Large intestine (tissue), 3 donors: Measurements from ENCODE around the gene ATG4A. TPM values are rescaled to one million over a fixed set of nuclear protein-coding genes. Genes with fewer than 3 reads are reported as not detected.

Source experiments
- DNase-seq, 2 donors: peaks; one replicate each; pipeline versions ENCODE4 v3.0.0 to v3.0.0-alpha.2; 2013
- H3K27ac ChIP-seq: one replicate; pipeline ENCODE4 v1.5.1; 2013; ENCODE audit warnings: low read length
- H3K27me3 ChIP-seq: 2 replicates; pipeline ENCODE4 v1.6.1; 2013; ENCODE audit warnings: low read length; ENCODE audit not compliant: control insufficient read depth, insufficient read depth
- H3K36me3 ChIP-seq: 2 replicates; pipeline ENCODE4 v1.6.1; 2013; ENCODE audit warnings: low read length; ENCODE audit not compliant: control insufficient read depth, insufficient read depth
- H3K4me1 ChIP-seq: one replicate; pipeline ENCODE4 v1.6.1; 2013; ENCODE audit warnings: low read length; ENCODE audit not compliant: control insufficient read depth, insufficient read depth
- H3K4me3 ChIP-seq: one replicate; pipeline ENCODE4 v1.5.1; 2013; ENCODE audit warnings: low read length
- H3K9me3 ChIP-seq: one replicate; pipeline ENCODE4 v1.6.1; 2013; ENCODE audit warnings: mild to moderate bottlenecking, low read depth, low read length, moderate library complexity; ENCODE audit not compliant: control insufficient read depth
- WGBS: methylation state at CpG from one replicate; pipeline ENCODE4 v1.1.5; 2013; ENCODE audit warnings: low lambda C conversion rate; ENCODE audit not compliant: insufficient coverage; 5-methylcytosine and 5-hydroxymethylcytosine counted together
- polyA plus RNA-seq: library from polyadenylated mRNA; unstranded; fragments of 120-200 nt; gene quantifications from one replicate; pipeline ENCODE4 v1.2.1, GENCODE V29; 2013

ATG4A gene
- polyA plus RNA-seq, 1 donor, result 20.6 TPM

DNA sequence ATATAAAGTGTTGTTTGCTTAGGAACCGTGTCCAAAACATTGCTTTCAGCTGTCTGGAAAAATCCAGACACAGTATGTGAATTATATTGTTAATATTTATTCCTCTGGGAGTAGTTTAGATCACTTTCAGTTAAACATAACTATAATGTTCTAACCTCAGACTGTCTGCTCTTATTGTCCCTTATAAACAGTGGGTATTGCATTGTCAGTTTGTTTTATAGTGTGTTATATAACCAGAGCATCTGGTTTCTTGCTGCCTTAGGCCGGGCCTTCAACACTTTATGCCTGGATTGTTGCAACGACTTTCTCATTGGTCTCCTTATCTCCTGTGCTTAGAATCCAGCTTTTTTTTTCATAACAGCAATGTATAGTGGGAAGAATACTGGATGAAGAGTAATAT lies 26.4 kb downstream of the ATG4A start:
- H3K36me3 ChIP-seq, result no peaks in the 10 kb centered on the region
- H3K4me3 ChIP-seq, result no peak overlapping the region
- H3K4me1 ChIP-seq, result no peaks in the 10 kb centered on the region
- 20% methylated on average over 1 of the region's 3 CpGs for WGBS
- DNase-seq, result peak in 1 of 2 donors; percentile 2
- H3K9me3 ChIP-seq, result no peaks in the 10 kb centered on the region
- no peak overlapping the region for H3K27ac ChIP-seq
- no peaks in the 10 kb centered on the region for H3K27me3 ChIP-seq

DNA sequence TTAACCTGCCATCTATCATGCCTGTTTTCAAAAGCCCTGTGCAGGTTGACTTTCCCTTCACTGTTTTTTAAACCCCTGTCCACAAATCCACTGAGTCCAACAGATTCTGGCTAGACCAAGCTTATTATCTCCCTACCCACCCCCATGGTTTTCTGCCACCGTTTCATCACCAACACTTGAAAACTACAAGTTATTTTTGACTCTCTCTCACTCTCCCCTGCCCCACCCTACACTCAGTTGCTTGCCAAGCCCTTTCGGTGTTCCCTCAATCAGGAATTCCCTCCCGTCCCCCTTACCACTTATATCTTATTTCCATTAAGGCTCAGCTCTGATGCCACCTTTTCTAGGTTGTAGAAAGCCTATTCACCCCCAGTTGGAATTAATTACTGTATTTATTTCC lies 29.7 kb downstream of the ATG4A start:
- no peaks in the 10 kb centered on the region for H3K4me1 ChIP-seq
- H3K36me3 ChIP-seq, result no peaks in the 10 kb centered on the region
- H3K27me3 ChIP-seq, result no peaks in the 10 kb centered on the region
- no CpG with 5 or more reads among the region's 3 CpGs for WGBS
- H3K9me3 ChIP-seq, result no peaks in the 10 kb centered on the region
- no peak overlapping the region for H3K27ac ChIP-seq
- DNase-seq, result no peak
- H3K4me3 ChIP-seq, result no peak overlapping the region

DNA sequence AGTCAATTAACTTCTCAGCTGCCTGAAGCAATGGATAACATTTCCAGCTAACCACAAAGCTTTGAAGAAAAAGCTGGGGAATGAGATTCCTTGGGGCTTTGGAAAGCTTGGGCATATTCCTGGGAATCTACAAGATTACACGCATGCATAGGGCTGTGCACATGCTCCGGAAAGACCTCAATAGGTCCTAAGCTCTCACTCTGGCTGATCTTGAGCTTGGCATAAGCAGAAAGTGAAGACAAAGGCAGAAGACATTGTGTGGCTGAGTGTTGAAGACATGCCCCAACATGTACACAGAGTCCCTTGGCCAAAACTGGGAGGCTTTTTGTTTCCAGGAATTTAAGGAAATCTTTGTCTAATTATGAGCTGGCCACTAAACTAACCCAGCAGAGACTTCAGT lies 31.2 kb downstream of the ATG4A start:
- Histone ChIP-seq H3K4me1 (no peaks in the 10 kb centered on the region), H3K27ac (no peak overlapping the region), H3K27me3 (no peaks in the 10 kb centered on the region), H3K4me3 (no peak overlapping the region), H3K9me3 (no peaks in the 10 kb centered on the region), H3K36me3 (no peaks in the 10 kb centered on the region)
- DNase-seq, result no peak
- no CpG with 5 or more reads among the region's 2 CpGs for WGBS

DNA sequence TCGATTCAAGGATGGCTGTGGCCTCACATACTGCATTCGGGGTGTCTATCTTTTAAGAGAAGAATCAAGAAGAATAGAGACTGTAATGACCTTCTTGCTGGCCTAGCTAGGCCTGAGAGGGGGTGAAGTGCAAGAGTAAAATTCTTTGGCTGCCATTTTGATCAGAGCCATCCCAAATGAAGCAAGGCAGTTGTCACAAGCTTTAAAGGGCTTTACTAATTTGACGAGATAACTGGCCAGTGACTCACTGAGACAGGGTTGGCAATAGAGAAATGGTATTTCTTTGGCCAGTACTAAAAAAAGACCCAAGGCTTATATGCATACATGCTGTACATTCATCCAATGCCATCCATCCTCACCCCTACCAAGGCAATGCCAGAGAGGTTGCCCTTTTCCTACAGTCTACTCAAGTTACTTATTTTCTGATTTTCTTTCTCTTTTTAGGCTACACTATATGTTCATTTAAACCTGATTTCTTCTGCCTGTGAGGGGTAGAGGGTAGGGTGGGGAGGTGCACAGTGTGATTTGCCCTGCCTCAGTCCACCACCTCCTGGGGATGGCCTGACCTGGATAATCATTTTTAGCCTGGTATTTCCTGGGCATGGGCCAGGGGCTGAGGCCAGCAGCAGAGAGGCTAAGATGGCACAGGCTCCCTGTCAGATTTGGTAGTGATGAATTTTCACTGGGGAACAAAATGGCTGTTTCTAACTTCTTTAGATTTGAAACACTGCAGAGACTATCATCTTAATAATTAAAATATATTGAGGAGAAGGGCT lies 32.2 kb downstream of the ATG4A start:
- no peaks in the 10 kb centered on the region for H3K36me3 ChIP-seq
- DNase-seq, result no peak
- 100% methylated on average over 1 of the region's 3 CpGs for WGBS

DNA sequence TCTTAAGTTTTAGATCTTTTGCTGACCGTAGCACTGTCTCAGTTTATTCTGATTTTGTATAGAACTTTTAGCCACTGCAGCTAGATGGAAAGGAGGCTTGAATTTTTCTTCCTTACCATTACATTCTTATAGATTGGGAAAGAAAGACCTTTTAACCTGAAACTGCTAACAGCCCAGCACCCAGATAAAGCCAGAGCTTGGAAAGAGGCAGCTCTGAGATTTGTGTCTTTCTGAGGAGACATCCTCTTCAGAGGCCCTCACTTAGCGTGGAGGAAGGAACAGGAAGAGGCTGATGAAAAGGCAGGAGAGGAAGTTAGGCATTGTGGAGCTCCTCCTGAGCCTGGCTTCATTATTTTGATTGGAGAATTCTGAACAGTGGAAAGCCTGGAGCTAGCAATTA lies 35.1 kb downstream of the ATG4A start:
- no peaks in the 10 kb centered on the region for H3K4me1 ChIP-seq
- H3K27ac ChIP-seq, result peak overlapping the region; percentile 62
- WGBS, result no CpG with 5 or more reads among the region's 2 CpGs
- peaks cover 6% of the 10 kb centered on the region for H3K36me3 ChIP-seq
- DNase-seq, result peak in 1 of 2 donors; percentile 34
- no peaks in the 10 kb centered on the region for H3K27me3 ChIP-seq
- H3K9me3 ChIP-seq, result no peaks in the 10 kb centered on the region
- no peak overlapping the region for H3K4me3 ChIP-seq

More for the DNA sequence above, 32.2 kb downstream of the ATG4A start:
- Histone ChIP-seq H3K27me3 (no peaks in the 10 kb centered on the region), H3K9me3 (no peaks in the 10 kb centered on the region), H3K4me3 (no peak overlapping the region), H3K4me1 (no peaks in the 10 kb centered on the region), H3K27ac (no peak overlapping the region)

DNA sequence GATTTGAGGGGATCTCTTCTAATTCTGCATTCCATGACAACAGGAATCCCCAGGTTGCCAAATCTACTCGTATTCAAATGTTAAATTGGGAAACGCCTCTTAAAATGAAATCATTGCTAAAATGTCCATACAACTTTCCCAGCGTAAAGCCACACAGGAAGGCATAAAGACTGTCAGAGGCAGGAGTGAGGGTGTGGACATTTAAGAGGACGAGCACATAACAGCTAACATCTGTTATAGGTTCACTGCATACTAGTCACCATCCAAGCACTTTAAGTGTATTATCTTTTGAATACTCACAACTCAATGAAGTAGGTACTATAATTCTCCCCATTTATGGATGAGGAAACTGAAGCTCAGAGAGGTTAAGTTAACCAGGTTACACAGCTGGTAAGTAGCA lies 35.6 kb downstream of the ATG4A start:
- Histone ChIP-seq H3K4me1 (no peaks in the 10 kb centered on the region), H3K9me3 (no peaks in the 10 kb centered on the region), H3K27ac (peak overlapping the region; percentile 62), H3K36me3 (peaks cover 6% of the 10 kb centered on the region), H3K27me3 (no peaks in the 10 kb centered on the region), H3K4me3 (no peak overlapping the region)
- WGBS, result no CpG with 5 or more reads among the region's 4 CpGs
- no peak for DNase-seq

DNA sequence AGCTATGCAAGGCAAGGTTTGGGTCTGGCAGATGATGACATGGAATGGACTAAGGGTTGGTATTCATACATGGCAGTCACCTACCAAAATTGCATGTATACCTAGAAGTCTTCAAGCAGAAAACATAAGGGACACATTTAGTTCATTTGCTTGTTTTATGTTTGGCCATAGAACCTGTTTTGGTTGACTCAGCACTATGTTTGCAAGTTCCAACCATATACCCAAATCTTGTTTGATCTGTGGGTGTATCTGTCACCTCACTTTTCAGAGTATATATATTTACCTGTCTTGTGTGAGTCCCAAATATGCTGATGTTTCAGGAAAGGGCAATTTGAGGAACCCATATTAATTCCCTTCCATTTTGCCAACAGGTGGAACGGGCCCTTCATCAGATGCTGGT lies 39.3 kb downstream of the ATG4A start:
- DNase-seq, result no peak
- H3K4me3 ChIP-seq, result no peak overlapping the region
- no peaks in the 10 kb centered on the region for H3K4me1 ChIP-seq
- WGBS, result no CpG with 5 or more reads among the region's 1 CpG
- H3K9me3 ChIP-seq, result no peaks in the 10 kb centered on the region
- no peak overlapping the region for H3K27ac ChIP-seq
- H3K36me3 ChIP-seq, result peaks cover 16% of the 10 kb centered on the region
- H3K27me3 ChIP-seq, result no peaks in the 10 kb centered on the region

DNA sequence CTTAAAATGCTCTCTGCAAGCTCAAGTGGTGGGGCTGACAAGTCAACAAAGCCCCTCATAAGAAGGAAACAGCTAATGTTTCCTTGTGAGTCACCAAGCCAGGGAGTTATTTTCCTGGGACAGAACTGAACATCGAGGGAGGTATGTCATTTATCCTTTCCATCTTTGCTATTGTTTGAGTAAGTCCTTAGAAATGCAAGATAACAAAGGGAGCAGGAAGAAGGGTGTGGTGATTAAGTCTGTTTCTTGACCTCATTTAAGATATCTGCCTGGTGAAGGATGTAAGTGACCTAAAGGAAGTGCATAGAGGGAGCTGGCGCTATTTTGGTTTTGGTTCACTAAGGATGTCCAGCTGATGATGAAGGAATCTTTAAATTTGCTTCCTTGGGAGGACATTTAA lies 39.9 kb downstream of the ATG4A start:
- WGBS, result no CpG with 5 or more reads among the region's 2 CpGs

DNA sequence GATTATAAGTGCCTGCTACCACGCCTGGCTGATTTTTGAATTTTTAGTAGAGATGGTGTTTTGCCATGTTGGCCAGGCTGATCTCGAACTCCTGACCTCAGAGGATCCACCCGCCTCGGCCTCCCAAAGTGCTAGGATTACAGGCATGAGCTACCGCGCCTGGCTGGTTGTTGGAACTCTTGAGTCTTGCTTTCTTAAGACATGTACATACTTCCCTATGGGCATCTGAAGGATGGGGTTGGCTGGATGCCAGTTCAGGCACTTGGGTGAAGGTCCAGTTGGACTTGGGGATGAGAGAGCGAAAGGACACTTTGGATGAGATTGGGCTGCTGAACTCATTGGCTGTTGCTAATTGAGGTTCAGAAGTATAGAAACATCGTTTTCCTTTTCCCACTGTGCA lies 40.5 kb downstream of the ATG4A start:
- H3K4me3 ChIP-seq, result no peak overlapping the region
- no peak overlapping the region for H3K27ac ChIP-seq
- H3K27me3 ChIP-seq, result no peaks in the 10 kb centered on the region
- no CpG with 5 or more reads among the region's 8 CpGs for WGBS
- no peak for DNase-seq
- peaks cover 16% of the 10 kb centered on the region for H3K36me3 ChIP-seq
- H3K4me1 ChIP-seq, result no peaks in the 10 kb centered on the region
- no peaks in the 10 kb centered on the region for H3K9me3 ChIP-seq

More for the DNA sequence above, 39.9 kb downstream of the ATG4A start:
- H3K27me3 ChIP-seq, result no peaks in the 10 kb centered on the region
- no peak overlapping the region for H3K27ac ChIP-seq
- peaks cover 16% of the 10 kb centered on the region for H3K36me3 ChIP-seq
- H3K9me3 ChIP-seq, result no peaks in the 10 kb centered on the region
- no peaks in the 10 kb centered on the region for H3K4me1 ChIP-seq
- no peak for DNase-seq
- H3K4me3 ChIP-seq, result no peak overlapping the region

DNA sequence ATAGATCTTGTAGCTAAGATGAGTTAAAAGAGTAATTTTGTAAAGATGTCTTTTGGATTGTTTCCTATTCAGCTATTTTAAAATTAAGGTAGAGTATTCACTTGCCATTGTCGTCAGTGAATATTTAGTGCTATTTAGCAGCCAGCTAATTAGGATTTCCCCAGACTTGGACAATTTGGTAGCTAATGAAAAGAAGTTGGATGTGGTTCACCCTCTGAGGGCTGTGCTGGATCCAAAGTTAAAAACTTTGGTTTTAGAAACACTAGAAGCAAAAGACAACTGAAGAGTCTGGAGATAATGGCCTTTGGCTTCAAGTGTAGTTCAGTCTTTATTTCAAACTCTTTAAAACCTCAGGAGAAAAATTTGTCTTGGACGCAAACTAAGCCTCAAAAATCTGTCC lies 41.3 kb downstream of the ATG4A start:
- peaks cover 16% of the 10 kb centered on the region for H3K36me3 ChIP-seq
- no peaks in the 10 kb centered on the region for H3K9me3 ChIP-seq
- H3K4me1 ChIP-seq, result no peaks in the 10 kb centered on the region
- H3K27ac ChIP-seq, result no peak overlapping the region
- no peaks in the 10 kb centered on the region for H3K27me3 ChIP-seq
- DNase-seq, result no peak
- WGBS, result no CpG with 5 or more reads among the region's 2 CpGs
- no peak overlapping the region for H3K4me3 ChIP-seq

DNA sequence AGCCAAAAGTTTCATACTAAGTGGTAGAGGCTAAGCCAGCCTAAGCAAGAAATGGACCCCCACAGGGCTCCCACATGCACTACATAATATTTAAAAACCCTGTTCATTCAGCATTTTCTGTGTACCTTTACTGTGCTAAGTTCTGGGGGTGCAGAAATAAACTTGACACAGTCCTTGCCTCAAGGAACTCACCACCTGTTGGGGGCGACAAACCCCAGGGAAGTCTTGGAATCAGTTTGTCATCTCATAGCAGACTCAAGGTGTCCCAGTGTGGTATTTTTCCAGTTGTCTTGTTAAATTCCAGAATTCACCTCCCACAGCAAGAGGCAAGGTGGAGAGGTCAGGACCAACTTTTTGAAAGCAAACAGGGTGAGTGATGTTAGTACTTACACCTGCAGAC lies 43.1 kb downstream of the ATG4A start:
- Histone ChIP-seq H3K36me3 (peaks cover 26% of the 10 kb centered on the region), H3K4me3 (no peak overlapping the region), H3K9me3 (no peaks in the 10 kb centered on the region), H3K4me1 (no peaks in the 10 kb centered on the region), H3K27me3 (no peaks in the 10 kb centered on the region), H3K27ac (no peak overlapping the region)
- WGBS, result no CpG with 5 or more reads among the region's 1 CpG
- DNase-seq, result no peak
